Measurements from ENCODE around the gene SLC35F3. TPM values are rescaled to one million over a fixed set of nuclear protein-coding genes. Genes with fewer than 3 reads are reported as not detected.
"Not testable (repeated sequence)": the region's sequence is repeated elsewhere in the genome, so short reads cannot be mapped to it uniquely, and the experiment has no call there.

The SLC35F3 gene
- total and polyA plus RNA-seq, 9 of the 15 experiments (the other 6 are each of a cell fraction or from before 2014, with no cell fraction given), result 0.04 to 0.07 (median 0.04) TPM; not detected in 6

- H3K9me3 ChIP-seq (replicated peaks; ENCODE audit: control insufficient read depth, insufficient read depth, low read depth, low read length); H3K4me3 ChIP-seq; H3K9ac ChIP-seq (ENCODE audit: insufficient read depth in 1 of 2, low read depth in 2 of 2, low read length in 2 of 2); DNase-seq (ENCODE audit: extremely low read depth in 1 of 4, low spot score in 3 of 4); H3K79me2 ChIP-seq (ENCODE audit: control insufficient read depth, insufficient read depth, low read length); intact Hi-C loops (cut with micrococcal nuclease); H3K4me2 ChIP-seq (ENCODE audit: insufficient read depth, low read length); ATAC-seq; H3K36me3 ChIP-seq (ENCODE audit: control insufficient read depth, insufficient read depth, low read length); H3K27ac ChIP-seq (ENCODE audit: extremely low read depth, low read depth, low read length); POLR2A ChIA-PET; CTCF ChIA-PET (ENCODE audit: low intra/inter-chr PET ratio); H3K9me1 ChIP-seq (ENCODE audit: control insufficient read depth, insufficient read depth, low read length); H4K20me1 ChIP-seq (replicated peaks; ENCODE audit: control insufficient read depth, insufficient read depth, low read length); BruUV-seq (replicated peaks); H3K4me1 ChIP-seq (replicated peaks in 1 of 2; ENCODE audit: control insufficient read depth in 2 of 2, insufficient read depth in 2 of 2, low read length in 2 of 2); FAIRE-seq; H2AFZ ChIP-seq (ENCODE audit: low read depth, low read length): not testable (repeated sequence)
- 9% methylated on average over 3 of the region's 3 CpGs for WGBS (ENCODE audit: insufficient coverage, low coverage, missing lambda C conversion rate)
- peaks cover 7 to 31% of the 10 kb centered on the region in 2 experiments; a peak in 4 of 5 replicates for H3K27me3 ChIP-seq (ENCODE audit: control insufficient read depth in 2 of 2, insufficient read depth in 2 of 2, low read length in 2 of 2)
- in situ Hi-C loops (cut with MboI), result loop anchor here (10.0 kb wide), 2 partner anchors 353 to 973 kb away; partner anchors contain the start of gene TARBP1
- TF ChIP-seq ZNF146 (CRISPR knock-in tag; IDR thresholded peaks at IDR 0.05; ENCODE audit: unreplicated experiment), result peak; percentile 52
Measured at GRCh38 chr1:234121659-234122058, 217.2 kb downstream of the SLC35F3 start.

- intact Hi-C loops (cut with micrococcal nuclease); H4K20me1 ChIP-seq (replicated peaks; ENCODE audit: control insufficient read depth, insufficient read depth, low read length); DNase-seq (ENCODE audit: extremely low read depth in 1 of 4, low spot score in 3 of 4); CTCF ChIA-PET (ENCODE audit: low intra/inter-chr PET ratio); FAIRE-seq; BruUV-seq (replicated peaks); H3K4me2 ChIP-seq (ENCODE audit: insufficient read depth, low read length); H3K4me3 ChIP-seq; H2AFZ ChIP-seq (ENCODE audit: low read depth, low read length); H3K9me1 ChIP-seq (ENCODE audit: control insufficient read depth, insufficient read depth, low read length); H3K9me3 ChIP-seq (replicated peaks; ENCODE audit: control insufficient read depth, insufficient read depth, low read depth, low read length); H3K79me2 ChIP-seq (ENCODE audit: control insufficient read depth, insufficient read depth, low read length); POLR2A ChIA-PET; H3K4me1 ChIP-seq (replicated peaks in 1 of 2; ENCODE audit: control insufficient read depth in 2 of 2, insufficient read depth in 2 of 2, low read length in 2 of 2); H3K27ac ChIP-seq (ENCODE audit: extremely low read depth, low read depth, low read length); H3K36me3 ChIP-seq (ENCODE audit: control insufficient read depth, insufficient read depth, low read length); H3K9ac ChIP-seq (ENCODE audit: insufficient read depth in 1 of 2, low read depth in 2 of 2, low read length in 2 of 2); ATAC-seq: not testable (repeated sequence)
- TF ChIP-seq BCOR (IDR thresholded peaks at IDR 0.05) (peak; percentile 34; the same call in 1 of the 2 replicates), ZNF146 (CRISPR knock-in tag; IDR thresholded peaks at IDR 0.05; ENCODE audit: unreplicated experiment) (peak; percentile 88)
- H3K27me3 ChIP-seq (ENCODE audit: control insufficient read depth in 2 of 2, insufficient read depth in 2 of 2, low read length in 2 of 2), result peaks cover 4 to 26% of the 10 kb centered on the region in 2 experiments
- 0% methylated on average over 2 of the region's 2 CpGs for whole genome bisulfite sequencing (ENCODE audit: insufficient coverage, low coverage, missing lambda C conversion rate)
- in situ Hi-C loops (cut with MboI), result loop anchor here (10.0 kb wide), 2 partner anchors 352 to 972 kb away; partner anchors contain the start of gene TARBP1
Measured at GRCh38 chr1:234122571-234122970, 218.1 kb downstream of the SLC35F3 start.

Data from K562 (cell line).